Activated CD8-positive, alpha-beta memory T cell treated with anti-CD3 and anti-CD28 coated beads, Interleukin-2, amount 50 U/mL, for 1 hour (primary cell): ENCODE measurements around the gene METTL9.
"Not testable (repeated sequence)": the region's sequence is repeated elsewhere in the genome, so short reads cannot be mapped to it uniquely, and the experiment has no call there.

Source experiments
- DNase-seq: peaks from one replicate; pipeline ENCODE4 v3.0.0-alpha.2; 2020; ENCODE audit errors: extremely low read depth

The METTL9 gene

GRCh38 chr16:21574372-21574771, 25.0 kb upstream of the METTL9 start:
- no peak for DNase-seq

- DNase-seq: not testable (repeated sequence)
Measured at GRCh38 chr16:21576323-21576722, 23.1 kb upstream of the METTL9 start.

DNA sequence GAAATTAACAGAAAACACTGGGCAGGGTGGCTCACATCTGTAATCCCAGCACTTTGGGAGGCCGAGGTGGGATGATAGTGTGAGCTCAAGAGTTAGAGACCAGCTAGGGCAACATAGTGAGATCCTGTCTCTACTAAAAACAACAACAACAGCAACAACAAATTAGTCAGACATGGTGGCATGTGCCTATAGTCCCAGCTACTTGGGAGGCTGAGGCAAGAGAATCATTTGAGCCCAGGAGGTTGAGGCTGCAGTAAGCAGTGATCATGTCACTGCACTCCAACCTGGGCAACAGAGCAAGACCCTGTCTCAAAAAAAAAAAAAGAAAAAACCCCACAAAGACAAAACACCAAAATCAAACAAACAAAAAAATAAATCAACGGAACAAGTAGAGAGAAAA, 21.9 kb upstream of the METTL9 start:
- DNase-seq: not testable (repeated sequence)

DNA sequence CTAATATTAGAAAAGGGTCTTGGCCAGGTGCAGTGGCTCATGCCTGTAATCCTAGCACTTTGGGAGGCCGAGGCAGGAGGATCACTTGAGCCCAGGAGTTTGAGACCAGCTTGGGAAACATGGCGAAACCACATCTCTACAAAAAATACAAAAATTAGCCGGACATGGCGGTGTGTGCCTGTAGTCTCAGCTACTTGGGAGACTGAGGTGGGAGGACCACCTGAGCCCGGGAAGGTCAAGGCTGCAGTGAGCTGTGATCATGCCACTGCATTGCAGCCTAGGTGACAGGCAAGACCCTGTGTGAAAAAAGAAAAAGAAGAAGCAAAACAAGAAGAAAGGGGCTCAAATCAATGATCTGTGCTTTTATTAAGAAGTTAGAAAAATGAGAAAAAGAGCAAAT, 21.1 kb upstream of the METTL9 start:
- not testable (repeated sequence) for DNase-seq

DNA sequence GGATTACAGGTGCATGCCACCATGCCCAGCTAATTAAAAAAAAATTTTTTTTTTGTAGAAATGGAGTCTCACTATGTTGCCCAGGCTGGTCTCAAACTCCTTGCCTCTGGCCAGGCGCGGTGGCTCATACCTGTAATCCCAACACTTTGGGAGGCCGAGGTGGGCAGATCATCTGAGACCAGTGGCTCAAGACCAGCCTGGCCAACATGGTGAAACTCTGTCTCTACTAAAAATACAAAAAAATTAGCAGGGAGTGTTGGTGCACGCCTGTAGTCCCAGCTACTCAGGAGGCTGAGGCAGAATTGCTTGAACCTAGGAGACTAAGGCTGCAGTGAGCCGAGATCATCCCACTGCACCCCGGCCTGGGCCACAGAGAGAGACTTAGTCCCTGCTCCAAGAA, 19.2 kb upstream of the METTL9 start:
- DNase-seq: not testable (repeated sequence)

DNA sequence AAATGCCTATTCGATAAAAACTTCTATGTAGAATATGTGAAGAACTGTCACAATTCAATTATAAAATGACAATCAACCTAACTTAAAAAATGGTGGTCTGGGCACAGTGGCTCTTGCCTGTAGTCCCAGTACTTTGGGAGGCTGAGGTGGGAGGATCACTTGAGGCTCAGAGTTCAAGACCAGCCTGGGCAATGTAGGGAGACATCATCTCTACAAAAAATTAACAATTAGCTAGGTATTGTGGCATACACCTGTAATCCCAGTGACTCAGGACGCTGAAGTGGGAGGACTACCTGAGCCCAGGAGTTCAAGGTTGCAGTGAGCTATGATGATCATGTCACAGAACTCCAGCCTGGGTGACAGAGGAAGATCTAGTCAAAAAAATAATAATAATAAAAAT, 18.6 kb upstream of the METTL9 start:
- no peak for DNase-seq

DNA sequence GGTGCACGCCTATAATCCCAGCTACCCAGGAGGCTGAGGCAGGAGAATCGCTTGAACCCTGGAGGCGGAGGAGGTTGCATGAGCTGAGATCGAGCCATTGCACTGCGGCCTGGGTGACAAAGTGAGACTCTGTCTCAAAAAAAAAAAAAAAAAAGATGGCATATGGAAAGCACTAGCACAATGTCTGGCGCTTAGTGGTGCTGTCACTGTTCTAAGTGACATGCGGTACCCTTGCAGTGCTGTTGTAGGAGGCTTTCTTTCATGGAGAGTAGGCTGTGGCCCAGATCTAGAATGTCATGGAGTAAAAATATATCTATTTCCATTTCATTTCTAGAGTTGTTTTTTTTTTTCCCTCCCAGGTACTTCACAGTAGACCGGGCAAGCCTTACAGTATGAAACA, 14.6 kb upstream of the METTL9 start:
- no peak for DNase-seq

DNA sequence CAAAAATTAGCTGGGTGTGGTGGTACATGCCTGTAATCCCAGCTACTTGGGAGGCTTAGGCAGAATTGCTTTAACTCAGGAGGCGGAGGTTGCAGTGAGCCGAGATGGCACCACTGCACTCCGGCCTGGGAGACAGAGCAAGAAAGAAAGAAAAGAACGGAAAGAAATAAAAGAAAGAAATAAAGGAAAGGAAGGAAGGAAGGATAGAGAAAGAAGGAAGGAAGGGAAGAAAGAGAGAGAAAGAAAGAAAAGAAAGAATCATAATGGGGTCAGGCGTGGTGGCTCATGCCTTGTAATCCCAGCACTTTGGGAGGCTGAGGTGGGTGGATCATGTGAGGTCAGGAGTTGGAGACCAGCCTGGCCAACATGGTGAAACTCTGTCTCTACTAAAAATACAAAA, 10.8 kb upstream of the METTL9 start:
- DNase-seq: not testable (repeated sequence)

DNA sequence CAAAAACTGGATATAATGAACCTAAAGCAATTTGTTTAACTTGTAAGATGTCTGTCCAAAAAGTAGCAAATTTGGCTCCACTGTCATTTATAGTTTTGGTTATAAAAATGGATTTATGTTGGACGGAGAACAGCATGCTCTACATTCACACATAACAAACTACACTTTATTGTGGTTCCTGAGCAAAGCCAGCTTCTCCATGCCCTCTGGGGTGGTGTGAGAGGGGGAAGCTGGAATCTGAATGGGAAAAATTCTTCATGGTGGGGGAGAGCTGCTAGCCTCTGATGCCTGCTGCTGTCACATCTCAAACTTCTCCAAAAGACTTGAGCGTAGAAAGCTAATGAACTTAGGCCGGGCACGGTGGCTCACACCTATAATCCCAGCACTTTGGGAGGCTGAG, 9.8 kb upstream of the METTL9 start:
- DNase-seq: no peak

- no peak for DNase-seq
Measured at GRCh38 chr16:21590287-21590686, 9.1 kb upstream of the METTL9 start.

DNA sequence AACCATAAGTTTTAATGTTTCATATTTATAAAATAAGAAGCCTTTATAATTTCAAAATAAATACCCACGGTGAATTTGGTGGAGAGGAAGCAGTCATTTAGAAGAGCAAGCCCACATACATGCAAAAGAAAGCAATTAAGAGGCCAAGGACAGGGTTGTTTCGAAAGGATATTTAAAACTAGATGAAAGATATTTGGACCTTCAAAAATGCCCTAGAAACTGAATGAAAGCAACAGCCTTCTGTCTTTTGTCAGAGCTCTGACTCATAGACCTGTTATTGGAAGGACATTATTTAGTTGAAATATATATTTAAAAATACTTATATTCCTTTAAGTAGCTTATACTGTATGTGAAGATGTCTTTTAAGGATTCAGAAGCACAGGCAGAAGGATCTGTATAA, 8.6 kb upstream of the METTL9 start:
- no peak for DNase-seq

DNA sequence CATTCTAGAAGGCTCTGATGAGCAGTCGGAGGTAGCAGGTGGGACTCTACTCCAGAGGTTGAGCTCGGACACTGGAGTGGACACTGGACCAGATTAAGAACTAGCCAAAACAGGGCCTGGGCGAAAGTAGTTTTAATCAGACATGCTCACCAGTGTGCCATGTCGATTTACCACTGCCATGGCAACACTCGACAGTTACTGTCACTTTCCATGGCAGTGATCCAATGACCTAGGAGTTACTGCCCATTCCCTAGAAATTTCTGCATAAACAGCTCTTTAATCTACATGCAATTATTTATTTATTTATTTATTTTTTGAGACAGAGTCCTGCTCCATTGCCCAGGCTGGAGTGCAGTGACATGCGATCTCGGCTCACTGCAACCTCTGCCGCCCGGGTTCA, 7.2 kb upstream of the METTL9 start:
- DNase-seq: no peak

GRCh38 chr16:21593530-21594289, 5.7 kb upstream of the METTL9 start:
- DNase-seq: no peak

DNA sequence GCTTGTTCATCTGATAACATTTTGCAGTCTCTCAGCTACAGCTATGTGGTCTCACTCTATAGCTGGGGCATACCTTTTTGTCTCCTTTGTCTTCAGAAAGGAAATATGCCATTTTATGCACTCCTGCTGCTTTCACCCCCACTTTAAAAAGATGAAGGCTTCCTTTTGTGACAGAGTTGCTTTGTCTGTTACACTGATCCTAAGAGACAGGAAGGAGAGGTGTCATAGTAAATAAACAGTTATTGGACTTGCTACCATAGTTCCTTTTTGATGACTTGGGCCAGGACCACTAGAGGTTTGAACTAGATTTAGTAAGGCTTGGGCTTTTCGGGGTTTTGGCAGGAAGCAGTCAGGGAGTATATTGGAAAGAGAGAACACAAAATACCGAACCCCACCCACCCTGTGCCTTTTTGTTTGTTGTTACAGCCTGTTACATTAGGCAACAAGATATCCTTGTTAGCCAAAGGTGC, 1.8 kb upstream of the METTL9 start:
- DNase-seq: no peak

GRCh38 chr16:21598206-21598605, 1.2 kb upstream of the METTL9 start:
- DNase-seq: no peak

DNA sequence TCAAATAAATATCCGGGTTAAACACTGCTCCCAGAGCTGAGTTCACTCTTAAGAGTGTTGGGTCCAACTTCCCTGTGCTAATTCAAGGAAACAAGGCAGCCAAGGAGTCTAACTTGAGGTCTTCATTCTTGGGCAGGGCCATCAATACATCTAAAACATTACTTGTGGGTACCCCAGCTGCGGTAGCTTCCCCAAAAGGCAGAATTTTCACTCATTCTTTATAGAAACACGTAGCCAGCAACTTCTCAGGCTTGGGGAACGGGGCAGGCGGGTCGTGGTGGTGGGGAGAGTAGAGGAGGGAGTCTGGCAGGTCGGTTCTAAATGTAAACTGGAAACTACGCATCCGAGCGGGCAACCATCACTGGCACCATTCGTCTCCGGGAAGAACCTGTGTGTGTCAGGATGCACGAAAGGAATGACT, 666 bp upstream of the METTL9 start:
- no peak for DNase-seq

DNA sequence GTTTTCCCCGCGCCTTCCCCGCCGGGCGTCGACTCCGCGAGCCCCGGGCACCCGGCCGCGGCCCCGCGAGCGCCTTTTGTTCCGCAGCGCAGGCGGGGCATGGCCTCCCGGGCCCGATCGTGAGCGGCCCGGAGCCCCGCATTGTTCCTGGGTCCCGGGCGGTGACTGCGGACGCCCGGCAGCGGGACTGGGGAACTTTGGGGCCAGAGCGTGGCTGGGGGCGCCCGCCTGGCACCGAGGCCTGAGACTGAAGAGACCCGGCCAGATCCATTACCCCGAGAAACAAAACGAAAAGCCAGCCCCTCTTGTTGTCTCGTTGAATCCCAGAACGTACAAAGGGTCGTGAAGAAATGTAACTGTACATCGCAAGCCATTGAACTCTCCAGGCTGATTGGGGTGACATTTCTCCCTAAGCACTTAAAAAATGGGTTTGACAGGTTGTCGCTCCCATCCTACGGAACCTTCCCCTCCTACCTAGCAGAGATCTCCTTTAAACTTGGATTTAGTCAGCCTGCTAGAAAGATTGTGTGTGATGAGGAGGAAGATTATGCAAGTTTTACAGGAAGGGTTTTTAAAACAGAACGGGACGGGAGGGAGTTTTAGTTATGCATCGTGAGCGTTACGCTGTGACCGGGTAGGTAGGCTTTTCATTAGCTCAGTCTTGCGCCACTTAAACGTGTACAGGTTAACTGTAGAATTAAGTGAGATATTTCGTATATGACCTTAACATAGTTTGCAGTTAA, 825 bp downstream of the METTL9 start:
- no peak for DNase-seq

GRCh38 chr16:21602785-21603184, 3.4 kb downstream of the METTL9 start:
- DNase-seq: no peak

- no peak for DNase-seq
Measured at GRCh38 chr16:21603928-21604327, 4.6 kb downstream of the METTL9 start.

- not testable (repeated sequence) for DNase-seq
Measured at GRCh38 chr16:21605848-21606247, 6.5 kb downstream of the METTL9 start.

- no peak for DNase-seq
Measured at GRCh38 chr16:21608639-21609328, 9.4 kb downstream of the METTL9 start.

GRCh38 chr16:21610006-21610544, 10.7 kb downstream of the METTL9 start:
- DNase-seq: no peak
